K562 (cell line): ENCODE data around the gene MYO1B. TPM values are rescaled to one million over a fixed set of nuclear protein-coding genes. Genes with fewer than 3 reads are reported as not detected.

Source experiments
- C11orf30 ChIP-seq: fragments of 450-650 bp; IDR thresholded peaks from 2 replicates; pipeline ENCODE4 v1.6.1; 2016; ENCODE audit warnings: low read depth, mild to moderate bottlenecking
- JUN ChIP-seq, 2 experiments: sonication (generic) in 1 of 2; formaldehyde crosslinking in 1 of 2; IDR thresholded peaks; 2 replicates each; pipeline versions ENCODE4 v1.6.1 to v1.8.0; 2012 to 2022; ENCODE audit warnings: borderline replicate concordance in 2 of 2, mild to moderate bottlenecking in 2 of 2, improper control_type of control experiment in 1 of 2, low read depth in 1 of 2, low read length in 1 of 2, missing genetic modification reagents in 1 of 2
- LCOR ChIP-seq: sonication (generic); formaldehyde crosslinking; IDR thresholded peaks from 2 replicates; pipeline ENCODE4 v1.8.0; 2022; ENCODE audit warnings: mild to moderate bottlenecking, missing genetic modification reagents
- MBD1 ChIP-seq: fragments of 250-450 bp; sonication (Bioruptor Pico); IDR thresholded peaks from 2 replicates; pipeline ENCODE4 v1.8.0; 2022; ENCODE audit warnings: inconsistent platforms
- NCOA6 ChIP-seq: fragments of 450-650 bp; IDR thresholded peaks from 2 replicates; pipeline ENCODE4 v1.6.1; 2017; ENCODE audit warnings: mild to moderate bottlenecking
- NR0B1 ChIP-seq: fragments of 450-650 bp; IDR thresholded peaks from one replicate; pipeline ENCODE4 v1.6.1; 2018; ENCODE audit warnings: mild to moderate bottlenecking, moderate library complexity; ENCODE audit not compliant: partially characterized antibody
- NR2C2 ChIP-seq, 2 experiments: fragments of 200-800 bp in 1 of 2; sonication (Bioruptor generic) in 1 of 2; sonication (generic) in 1 of 2; formaldehyde crosslinking in 1 of 2; IDR thresholded peaks; 2 replicates each; pipeline versions ENCODE4 v1.6.1 to v1.8.0; 2016 to 2022; ENCODE audit warnings: mild to moderate bottlenecking in 1 of 2, missing compliant biosample characterization in 1 of 2, missing genetic modification characterization in 1 of 2, missing genetic modification reagents in 1 of 2
- PHB ChIP-seq: fragments of 250-450 bp; sonication (Bioruptor Pico); IDR thresholded peaks from 2 replicates; pipeline ENCODE4 v1.5.0; 2021
- SRF ChIP-seq, 2 experiments: fragments of 250-450, 450-650 bp in 1 of 2; sonication (Bioruptor Pico) in 1 of 2; sonication (generic) in 1 of 2; formaldehyde crosslinking; IDR thresholded peaks; 2 replicates each; pipeline versions ENCODE4 v1.5.0 to v1.5.1; 2020 to 2022; ENCODE audit warnings: mild to moderate bottlenecking in 1 of 2, missing genetic modification reagents in 1 of 2
- ZNF57 ChIP-seq: fragments of 450-650 bp; formaldehyde crosslinking; IDR thresholded peaks from 2 replicates; pipeline ENCODE4 v1.4.0; 2020; ENCODE audit warnings: mild to moderate bottlenecking, moderate library complexity
- polyA plus RNA-seq, 8 experiments: library from polyadenylated mRNA; depleted of rRNA in 4 of 8; stranded (reverse) in 5 of 8; unstranded in 3 of 8; fragments of >200 nt; fragmentation: Nextera tagmentation in 2 of 8; fragmentation: Illumina TruSeq in 1 of 8; extraction: Ambion mirVana in 2 of 8; extraction: Trizol in 1 of 8; gene quantifications; 2 replicates each; pipeline versions ENCODE4 v1.2.1 to v1.2.3, GENCODE V29; 2011 to 2014; ENCODE audit warnings: inconsistent platforms in 1 of 8, missing spikeins in 1 of 8
- total RNA-seq, 7 experiments: library from RNA; depleted of rRNA in 6 of 7; stranded (reverse); fragments of >200 nt in 6 of 7; fragmentation: Illumina TruSeq in 2 of 7; extraction: Trizol in 2 of 7; gene quantifications; 2 replicates each; pipeline versions ENCODE4 v1.2.1 to v1.2.3, GENCODE V29; 2011 to 2021; ENCODE audit warnings: low replicate concordance in 1 of 7

Gene MYO1B
- total and polyA plus RNA-seq, 9 of the 15 experiments (the other 6 are each of a cell fraction or from before 2014, with no cell fraction given), result 0.04 to 0.33 (median 0.20) TPM; not detected in 5

GRCh38 chr2:191322828-191323506 lies 77.8 kb downstream of the MYO1B start (continued):
- TF ChIP-seq NR0B1 (no peak), SRF (CRISPR knock-in tag; IDR thresholded peaks at IDR 0.05) (peak in 1 of 2 experiments; percentile 81; a peak in 1 of 4 replicates), NCOA6 (no peak), LCOR (no peak), MBD1 (no peak), PHB (CRISPR knock-in tag) (no peak), C11orf30 (no peak), NR2C2 (CRISPR knock-in tag; IDR thresholded peaks at IDR 0.05) (no peak), NR2C2 (tag; IDR thresholded peaks at IDR 0.05) (0 out of 2 replicates have a peak, but pooled peaks have one; percentile 36), JUN (IDR thresholded peaks at IDR 0.05; ENCODE audit: borderline replicate concordance, low read depth, low read length) (no peak), JUN (CRISPR knock-in tag; IDR thresholded peaks at IDR 0.05; ENCODE audit: borderline replicate concordance) (no peak), ZNF57 (CRISPR knock-in tag) (no peak)
- TF ChIP-seq, all 486 proteins: peak for 3
